Muscle layer of colon (tissue), 2 donors: ENCODE results near the gene KATNB1.
"Not testable (repeated sequence)": the region's sequence is repeated elsewhere in the genome, so short reads cannot be mapped to it uniquely, and the experiment has no call there.

ENCODE experiments used
- H3K27ac ChIP-seq: one replicate; pipeline ENCODE4 v1.7.0; 2013; ENCODE audit warnings: low read depth, mild to moderate bottlenecking, low read length, moderate library complexity
- H3K27me3 ChIP-seq, 2 donors: one replicate each; pipeline ENCODE4 v1.7.0; 2013; ENCODE audit warnings: low read length in 2 of 2, mild to moderate bottlenecking in 2 of 2; ENCODE audit not compliant: insufficient read depth in 2 of 2, control insufficient read depth in 1 of 2
- H3K36me3 ChIP-seq: one replicate; pipeline ENCODE4 v1.7.0; 2013; ENCODE audit warnings: mild to moderate bottlenecking, low read length; ENCODE audit not compliant: insufficient read depth
- H3K4me1 ChIP-seq: one replicate; pipeline ENCODE4 v1.7.0; 2013; ENCODE audit warnings: mild to moderate bottlenecking, low read length; ENCODE audit not compliant: insufficient read depth
- H3K4me3 ChIP-seq, 2 donors: one replicate each; pipeline ENCODE4 v1.7.0; 2013; ENCODE audit warnings: low read length in 2 of 2, low read depth in 1 of 2, mild to moderate bottlenecking in 1 of 2, moderate library complexity in 1 of 2
- H3K9ac ChIP-seq: one replicate; pipeline ENCODE4 v1.7.0; 2013; ENCODE audit warnings: low read length
- H3K9me3 ChIP-seq: one replicate; pipeline ENCODE4 v1.7.0; 2013; ENCODE audit warnings: mild to moderate bottlenecking, low read length
- donor health status: abdominal sarcoma.
- donor health status: Adenocarcinoma of cecum.

Gene KATNB1

DNA sequence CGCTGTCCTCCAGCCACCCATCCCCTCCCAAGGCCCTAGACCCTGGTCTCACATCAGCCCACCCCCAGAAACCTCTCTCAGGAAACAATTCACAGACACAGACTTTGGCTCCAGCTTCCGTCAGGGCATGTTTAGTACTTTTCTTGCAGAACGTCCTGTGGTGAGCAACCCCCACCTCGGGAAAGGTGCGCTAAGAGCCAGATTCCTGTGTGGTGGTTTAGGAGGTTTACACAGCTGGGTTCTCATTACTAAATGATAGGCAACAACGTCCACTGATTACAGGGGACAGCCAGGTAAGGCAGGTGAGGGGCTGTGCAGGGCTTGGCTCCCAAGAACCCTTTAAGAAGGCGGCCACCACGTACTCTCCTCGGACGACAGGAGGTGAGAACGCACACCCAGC lies 37.4 kb downstream of the KATNB1 start:
- no peak overlapping the region for H3K27ac ChIP-seq
- H3K9ac ChIP-seq = no peak overlapping the region
- H3K36me3 ChIP-seq = peaks cover 20% of the 10 kb centered on the region

DNA sequence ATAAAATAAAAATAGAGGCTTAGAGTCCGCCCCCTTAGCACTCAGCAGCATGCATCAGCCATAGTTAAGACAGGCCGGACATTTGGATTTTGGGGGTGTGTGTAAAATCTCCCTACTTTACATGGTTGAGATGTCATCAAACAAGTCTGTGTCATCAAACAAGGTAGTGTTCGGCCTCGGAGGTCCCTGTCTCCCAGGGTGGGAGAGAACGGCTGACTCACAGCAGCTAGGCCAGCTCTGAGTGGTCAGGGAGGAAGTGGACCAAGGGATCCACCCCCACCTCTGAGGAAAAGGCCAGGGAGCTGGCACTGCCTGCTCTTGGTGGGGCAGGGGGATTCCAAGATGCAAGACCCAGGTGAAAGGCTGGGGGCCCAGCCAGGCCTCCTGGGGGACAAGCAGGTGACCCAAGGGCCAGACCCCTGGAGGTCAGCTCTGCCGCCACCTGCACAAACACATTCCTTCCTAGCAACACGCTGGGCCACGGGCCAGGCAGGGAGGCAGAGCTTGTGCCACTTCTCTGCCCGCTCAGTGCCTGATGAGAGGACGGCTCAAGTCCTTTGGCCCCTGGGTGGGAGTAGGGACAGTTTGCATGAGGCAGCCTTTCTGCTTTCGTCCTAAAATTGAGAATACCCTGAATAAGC lies 38.2 kb downstream of the KATNB1 start:
- no peaks in the 10 kb centered on the region for H3K4me1 ChIP-seq
- no peak overlapping the region for H3K4me3 ChIP-seq
- H3K27me3 ChIP-seq = no peaks in the 10 kb centered on the region
- H3K9ac ChIP-seq = no peak overlapping the region
- H3K36me3 ChIP-seq = peaks cover 20% of the 10 kb centered on the region
- H3K27ac ChIP-seq = no peak overlapping the region
- H3K9me3 ChIP-seq = no peaks in the 10 kb centered on the region

More for the DNA sequence above, 37.4 kb downstream of the KATNB1 start:
- Histone ChIP-seq H3K4me1 (no peaks in the 10 kb centered on the region), H3K9me3 (no peaks in the 10 kb centered on the region), H3K27me3 (no peaks in the 10 kb centered on the region), H3K4me3 (no peak overlapping the region)

DNA sequence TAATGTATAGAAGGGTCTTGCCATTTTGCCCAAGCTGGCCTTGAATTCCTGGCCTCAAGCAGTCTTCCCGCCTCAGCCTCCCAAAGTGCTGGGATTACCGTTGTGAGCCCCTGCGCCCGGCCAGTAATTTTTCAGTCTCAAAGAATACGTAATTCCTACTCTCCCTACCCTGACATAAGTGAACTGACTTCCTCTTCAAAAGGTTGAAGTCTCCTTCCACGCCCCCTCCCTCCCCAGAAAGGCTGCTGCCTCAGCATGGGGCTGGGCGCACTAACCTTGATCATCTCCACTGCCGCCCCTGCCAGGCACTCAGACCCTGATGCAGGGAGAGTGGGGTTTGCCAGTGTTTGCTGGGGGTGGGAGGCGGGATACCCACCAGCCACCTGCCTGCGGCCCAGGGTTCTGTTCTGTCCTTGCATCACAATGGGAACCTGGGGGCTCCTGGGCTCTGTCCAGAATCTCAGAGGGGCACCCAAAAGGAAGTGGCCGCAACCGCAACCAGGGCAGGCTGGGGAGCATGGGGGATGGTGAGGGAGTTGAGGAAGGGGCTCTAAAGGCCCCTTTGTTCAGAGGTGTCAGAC lies 39.2 kb downstream of the KATNB1 start:
- no peaks in the 10 kb centered on the region for H3K27me3 ChIP-seq
- no peaks in the 10 kb centered on the region for H3K9me3 ChIP-seq
- H3K4me1 ChIP-seq = no peaks in the 10 kb centered on the region
- H3K4me3 ChIP-seq = no peak overlapping the region
- H3K36me3 ChIP-seq = peaks cover 19% of the 10 kb centered on the region
- no peak overlapping the region for H3K27ac ChIP-seq
- H3K9ac ChIP-seq = no peak overlapping the region

DNA sequence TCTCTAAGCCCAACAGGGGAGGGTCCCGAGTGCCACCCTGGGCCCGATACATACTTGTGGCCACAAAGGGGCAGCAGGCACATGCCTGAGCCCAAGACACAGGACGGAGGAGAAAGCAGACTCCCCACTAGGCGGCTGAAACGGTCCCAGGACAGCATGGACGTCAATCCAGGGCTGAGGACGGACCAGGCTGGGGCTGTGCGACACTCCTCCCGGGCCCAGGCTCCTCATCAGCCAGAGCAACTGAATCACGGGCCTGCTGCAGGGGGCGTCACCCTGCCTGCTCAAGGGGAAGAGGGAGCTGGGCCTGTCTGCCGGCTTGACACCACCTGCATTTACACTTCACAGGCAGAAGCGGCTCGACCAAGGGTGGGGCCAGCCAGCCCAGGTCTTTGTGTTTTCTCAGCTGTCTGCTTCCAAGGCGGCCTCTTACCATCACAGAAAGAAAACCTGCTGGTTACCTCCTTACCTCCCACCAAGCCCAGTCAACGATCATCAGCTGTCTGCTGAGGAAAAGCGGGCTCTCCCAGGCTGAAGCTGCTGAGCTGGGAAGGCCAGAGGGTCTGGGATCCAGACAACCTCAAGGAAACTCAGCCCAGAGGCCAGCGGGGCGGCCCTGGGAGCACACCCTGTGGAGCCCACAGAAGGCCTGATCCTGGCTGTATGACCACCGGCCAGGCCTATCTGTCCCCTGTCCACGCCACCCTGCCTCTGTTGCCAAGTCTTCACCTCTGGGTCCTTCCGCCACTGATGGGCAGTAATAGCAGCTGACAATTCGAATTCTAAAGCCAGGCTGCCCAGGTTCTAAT lies 40.3 kb downstream of the KATNB1 start:
- Histone ChIP-seq H3K36me3 (peaks cover 8% of the 10 kb centered on the region), H3K9ac (no peak overlapping the region), H3K4me3 (no peak overlapping the region)

DNA sequence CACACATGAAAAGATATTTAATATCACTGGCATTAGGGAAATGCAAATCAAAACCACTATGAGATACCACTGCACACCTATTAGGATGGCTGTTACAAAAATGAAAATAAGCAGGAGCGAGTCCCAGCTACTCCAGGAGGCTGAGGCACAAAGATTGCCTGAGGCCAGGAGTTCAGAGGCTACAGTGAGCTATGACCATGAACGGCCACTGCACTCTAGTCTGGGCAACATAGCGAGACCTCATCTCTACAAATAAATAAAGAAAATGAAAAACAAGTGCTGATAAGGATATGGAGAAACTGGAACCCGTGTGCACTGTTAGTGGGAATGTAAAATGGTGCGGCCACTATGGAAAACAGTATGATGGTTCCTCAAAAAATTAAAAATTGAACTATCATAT lies 43.1 kb downstream of the KATNB1 start:
- H3K9ac ChIP-seq = no peak overlapping the region
- H3K36me3 ChIP-seq = no peaks in the 10 kb centered on the region
- no peaks in the 10 kb centered on the region for H3K27me3 ChIP-seq
- no peak overlapping the region for H3K4me3 ChIP-seq
- H3K27ac ChIP-seq = no peak overlapping the region
- H3K9me3 ChIP-seq = no peaks in the 10 kb centered on the region
- H3K4me1 ChIP-seq = no peaks in the 10 kb centered on the region

More for the DNA sequence above, 40.3 kb downstream of the KATNB1 start:
- H3K27me3 ChIP-seq = no peaks in the 10 kb centered on the region
- H3K9me3 ChIP-seq = no peaks in the 10 kb centered on the region
- no peaks in the 10 kb centered on the region for H3K4me1 ChIP-seq
- H3K27ac ChIP-seq = no peak overlapping the region

DNA sequence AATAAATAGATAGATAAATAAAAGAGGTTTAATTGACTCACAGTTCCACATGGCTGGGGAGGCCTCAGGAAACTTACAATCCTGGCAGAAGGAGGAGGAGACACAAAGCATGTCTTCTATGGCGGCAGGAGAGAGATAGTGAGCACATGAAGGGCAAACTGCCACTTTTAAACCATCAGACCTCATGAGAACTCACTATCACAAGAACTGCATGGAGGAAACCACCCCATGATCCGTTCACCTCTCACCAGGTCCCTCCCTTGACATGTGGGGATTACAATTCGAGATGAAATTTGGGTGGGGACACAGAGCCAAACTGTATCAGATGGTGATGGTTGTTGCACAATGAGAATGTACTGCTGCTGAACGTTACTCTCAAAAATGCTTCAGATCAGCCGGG lies 44.3 kb downstream of the KATNB1 start:
- H3K27me3 ChIP-seq, H3K4me1 ChIP-seq, H3K9ac ChIP-seq, H3K27ac ChIP-seq, H3K9me3 ChIP-seq, H3K36me3 ChIP-seq, H3K4me3 ChIP-seq: not testable (repeated sequence)

DNA sequence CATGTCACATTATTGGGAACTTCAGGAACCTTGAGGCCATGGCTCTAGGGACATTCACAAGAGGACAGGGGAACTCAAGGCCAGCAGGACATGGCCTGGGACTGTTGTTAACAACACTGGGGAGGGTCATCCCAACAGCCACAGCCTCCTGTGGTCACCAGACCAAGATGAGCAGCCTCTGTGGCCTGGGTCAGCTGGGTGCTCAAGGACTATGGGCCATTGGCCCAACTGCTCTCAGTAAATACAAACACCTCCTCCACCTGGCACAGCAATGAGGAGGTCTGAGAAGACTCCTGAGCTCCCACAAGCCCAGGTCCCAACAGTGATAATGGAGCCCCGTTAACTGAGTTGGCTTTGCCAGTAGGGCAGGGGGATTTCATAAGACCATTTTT lies 45.8 kb downstream of the KATNB1 start:
- Histone ChIP-seq H3K4me3 (no peak overlapping the region), H3K4me1 (no peaks in the 10 kb centered on the region), H3K9ac (no peak overlapping the region), H3K9me3 (no peaks in the 10 kb centered on the region), H3K27ac (no peak overlapping the region), H3K27me3 (no peaks in the 10 kb centered on the region), H3K36me3 (no peaks in the 10 kb centered on the region)

DNA sequence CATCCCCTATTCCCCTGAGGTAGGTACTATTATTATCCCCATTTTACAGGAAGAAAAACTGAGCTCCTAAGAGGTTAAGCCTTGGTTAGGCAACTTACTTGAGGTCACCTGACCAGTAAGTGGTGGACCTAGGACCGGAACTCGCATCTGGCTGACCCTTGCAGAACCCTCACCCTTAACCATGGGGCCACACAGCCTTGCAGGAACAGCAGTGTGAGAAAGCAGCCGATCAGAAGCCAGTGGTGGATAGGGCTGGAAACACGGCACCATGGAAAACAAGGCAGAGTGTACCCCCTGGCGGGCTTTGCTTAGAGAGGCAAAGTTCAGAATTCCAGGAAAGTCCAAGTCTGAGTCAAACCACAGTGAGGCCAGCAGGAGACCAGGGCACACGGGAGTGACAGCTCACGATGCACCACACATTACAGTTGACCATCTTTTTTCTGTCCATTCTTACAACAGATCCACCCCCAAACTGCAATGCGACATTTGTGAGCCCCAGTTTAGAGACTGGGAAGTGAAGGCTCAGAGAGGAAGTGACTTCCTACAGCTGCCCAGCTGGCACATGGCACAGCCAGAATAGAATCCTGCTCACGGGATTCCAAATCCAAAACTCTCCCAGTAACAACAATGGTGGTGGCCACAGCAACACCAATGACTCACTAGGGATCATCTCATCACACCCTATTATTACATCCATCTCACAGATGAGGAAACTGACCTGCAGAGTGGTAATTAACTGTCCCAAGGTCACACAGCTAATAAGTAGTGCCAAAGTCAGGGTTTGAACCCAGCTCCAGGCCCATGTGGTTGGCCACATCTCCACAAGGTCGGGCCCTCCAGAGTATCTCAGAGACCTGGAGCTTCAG lies 46.4 kb downstream of the KATNB1 start:
- H3K9me3 ChIP-seq = no peaks in the 10 kb centered on the region
- no peak overlapping the region for H3K9ac ChIP-seq
- H3K4me3 ChIP-seq = no peak overlapping the region
- H3K4me1 ChIP-seq = no peaks in the 10 kb centered on the region
- no peak overlapping the region for H3K27ac ChIP-seq
- no peaks in the 10 kb centered on the region for H3K36me3 ChIP-seq
- no peaks in the 10 kb centered on the region for H3K27me3 ChIP-seq

DNA sequence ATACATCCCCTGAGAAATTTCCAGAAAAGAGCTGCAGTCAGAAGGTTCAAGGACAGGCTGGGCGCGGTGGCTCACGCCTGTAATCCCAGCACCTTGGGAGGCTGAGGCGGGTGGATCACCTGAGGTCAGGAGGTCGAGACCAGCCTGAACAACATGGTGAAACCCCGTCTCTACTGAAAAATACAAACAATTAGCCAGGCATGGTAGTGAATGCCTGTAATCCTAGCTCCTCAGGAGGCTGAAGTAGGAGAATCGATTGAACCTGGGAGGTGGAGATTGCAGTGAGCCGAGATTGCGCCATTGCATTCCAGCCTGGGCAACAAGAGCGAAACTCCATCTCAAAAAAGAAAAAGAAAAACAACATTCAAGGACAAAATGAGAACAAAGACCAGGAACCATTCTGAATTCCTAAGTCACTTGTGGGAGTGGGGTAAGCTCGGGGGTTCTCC lies 47.1 kb downstream of the KATNB1 start:
- H3K9me3 ChIP-seq, H3K4me3 ChIP-seq, H3K4me1 ChIP-seq, H3K27me3 ChIP-seq, H3K36me3 ChIP-seq, H3K9ac ChIP-seq, H3K27ac ChIP-seq: not testable (repeated sequence)

DNA sequence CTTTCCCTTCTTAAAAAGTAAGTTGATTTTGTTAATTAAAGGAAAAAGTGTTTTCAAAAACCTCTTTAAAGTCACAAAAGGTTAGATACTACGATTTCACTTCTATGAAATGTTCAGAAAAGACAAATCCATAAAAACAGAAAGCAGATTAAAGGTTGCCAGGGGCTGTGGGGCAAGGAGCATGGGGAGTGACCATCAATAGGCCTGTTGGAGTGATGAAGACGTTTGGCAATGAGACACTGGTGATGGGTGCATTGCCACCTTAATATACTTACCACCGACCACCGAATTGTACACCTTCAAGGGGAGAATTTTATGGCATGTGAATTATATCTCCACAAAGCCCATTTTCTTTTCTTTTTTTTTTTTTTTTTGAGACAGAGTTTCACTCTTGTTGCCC lies 47.5 kb downstream of the KATNB1 start:
- Histone ChIP-seq H3K9me3 (no peaks in the 10 kb centered on the region), H3K27ac (no peak overlapping the region), H3K36me3 (no peaks in the 10 kb centered on the region), H3K4me1 (no peaks in the 10 kb centered on the region), H3K4me3 (no peak overlapping the region), H3K27me3 (no peaks in the 10 kb centered on the region), H3K9ac (no peak overlapping the region)

DNA sequence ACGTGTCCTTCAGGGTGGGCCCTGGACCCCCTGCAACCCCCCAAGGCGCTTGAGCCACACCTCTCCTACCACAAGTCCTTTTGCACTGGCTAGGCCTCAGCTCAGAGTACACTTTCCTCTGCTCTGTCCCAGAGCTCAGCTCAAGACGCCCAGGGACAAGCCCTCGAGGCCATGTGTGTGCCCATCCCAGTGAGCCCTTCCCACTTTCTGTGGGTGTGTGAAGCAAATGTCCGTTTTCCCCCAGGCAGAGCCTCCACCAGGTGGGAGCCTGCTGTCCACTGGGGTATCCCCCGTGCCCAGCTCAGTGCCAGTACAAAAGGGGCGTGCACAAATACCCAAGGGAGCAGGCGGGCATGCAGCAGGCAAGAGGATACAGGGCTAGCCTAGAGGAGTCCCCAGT lies 48.3 kb downstream of the KATNB1 start:
- H3K36me3 ChIP-seq = no peaks in the 10 kb centered on the region

More for the DNA sequence above, 48.3 kb downstream of the KATNB1 start:
- no peak overlapping the region for H3K27ac ChIP-seq
- no peak overlapping the region for H3K4me3 ChIP-seq
- H3K27me3 ChIP-seq = no peaks in the 10 kb centered on the region
- H3K4me1 ChIP-seq = no peaks in the 10 kb centered on the region
- no peak overlapping the region for H3K9ac ChIP-seq
- no peaks in the 10 kb centered on the region for H3K9me3 ChIP-seq
